ENCODE results near the gene A4GALT.

Gene A4GALT

GRCh38 chr22:42700901-42701300, 19.8 kb downstream of the A4GALT start:
- DNase-seq, result no peak

DNA sequence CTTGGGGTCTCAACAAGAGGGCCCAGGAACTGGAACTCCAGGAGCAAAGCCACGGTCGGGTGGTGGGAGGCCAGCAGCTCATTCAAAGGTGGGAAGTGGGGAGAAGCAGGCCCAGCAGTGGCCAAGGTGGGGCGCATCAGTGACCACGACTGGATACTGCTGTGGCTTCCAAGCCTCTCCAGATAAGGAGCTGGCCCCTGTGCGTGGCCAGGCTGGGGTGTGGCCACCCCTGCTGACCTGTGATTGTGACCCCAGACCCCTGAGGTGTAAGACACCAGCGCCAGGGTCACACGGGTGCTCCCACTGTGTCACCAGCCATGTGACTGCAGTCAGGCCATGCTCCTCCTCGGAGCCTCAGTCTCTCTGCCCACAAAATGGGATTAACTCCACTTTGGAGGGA, 20.3 kb downstream of the A4GALT start:
- DNase-seq, result no peak

GRCh38 chr22:42699976-42700352, 20.7 kb downstream of the A4GALT start:
- no peak for DNase-seq

- no peak for DNase-seq
These were observed 21.2 kb downstream of the A4GALT start for GRCh38 chr22:42699281-42699975.

DNA sequence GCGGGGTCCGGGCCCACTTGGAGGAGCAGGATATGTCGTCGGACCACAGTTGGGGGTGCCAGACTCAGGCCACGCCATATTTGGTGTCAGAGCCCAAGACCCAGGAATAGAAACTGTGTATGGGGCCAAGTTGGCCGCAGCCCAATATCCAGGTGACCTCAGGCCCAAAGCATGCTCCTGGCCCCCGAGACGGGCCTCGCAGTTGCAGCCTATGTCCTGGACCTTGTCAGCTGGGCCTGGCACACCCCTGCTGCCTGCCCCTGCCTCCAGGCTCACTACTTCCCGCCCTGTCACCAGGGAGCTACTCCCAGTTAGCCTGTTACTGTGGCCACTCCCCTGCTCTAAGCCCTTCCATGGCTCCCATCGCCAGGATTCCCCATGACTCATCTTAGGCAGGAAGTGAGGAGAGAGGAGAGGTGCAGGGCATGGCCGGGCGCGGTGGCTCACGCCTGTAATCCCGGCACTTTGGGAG, 23.1 kb downstream of the A4GALT start:
- DNase-seq, result no peak

DNA sequence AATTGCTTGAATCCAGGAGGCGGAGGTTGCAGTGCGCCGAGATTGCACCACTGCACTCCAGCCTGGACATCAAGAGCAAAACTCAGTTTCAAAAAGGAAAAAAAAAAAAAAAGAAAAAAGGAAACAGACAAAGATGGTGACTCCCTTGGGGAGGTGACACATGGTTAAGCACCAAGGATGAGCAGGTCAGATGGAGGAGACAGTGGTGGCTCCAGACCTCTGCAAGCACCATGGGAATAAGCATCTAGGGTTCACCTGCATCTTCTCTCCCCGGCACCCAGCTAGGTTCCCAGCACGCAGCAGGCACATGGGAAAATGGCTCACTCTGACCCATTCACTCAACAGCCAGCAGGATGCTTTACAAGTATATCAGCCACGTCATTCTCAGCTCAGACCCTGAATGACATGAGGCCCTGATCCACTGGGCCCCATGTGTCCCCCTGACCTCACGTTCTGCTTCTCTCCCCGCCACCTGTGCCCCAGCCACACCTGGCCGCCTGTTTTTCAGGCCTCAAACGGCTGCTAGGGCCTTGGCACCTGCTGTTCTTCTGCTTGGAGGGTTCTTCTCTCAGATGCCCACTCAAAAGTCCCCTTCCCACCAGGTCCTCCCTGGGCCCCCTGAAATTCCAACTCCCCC, 24.2 kb downstream of the A4GALT start:
- DNase-seq, result no peak

- no peak for DNase-seq
These were observed 25.4 kb downstream of the A4GALT start for GRCh38 chr22:42695294-42695693.

- no peak for DNase-seq
These were observed 26.6 kb downstream of the A4GALT start for GRCh38 chr22:42693763-42694683.

- DNase-seq, result no peak
These were observed 27.5 kb downstream of the A4GALT start for GRCh38 chr22:42693055-42693762.

DNA sequence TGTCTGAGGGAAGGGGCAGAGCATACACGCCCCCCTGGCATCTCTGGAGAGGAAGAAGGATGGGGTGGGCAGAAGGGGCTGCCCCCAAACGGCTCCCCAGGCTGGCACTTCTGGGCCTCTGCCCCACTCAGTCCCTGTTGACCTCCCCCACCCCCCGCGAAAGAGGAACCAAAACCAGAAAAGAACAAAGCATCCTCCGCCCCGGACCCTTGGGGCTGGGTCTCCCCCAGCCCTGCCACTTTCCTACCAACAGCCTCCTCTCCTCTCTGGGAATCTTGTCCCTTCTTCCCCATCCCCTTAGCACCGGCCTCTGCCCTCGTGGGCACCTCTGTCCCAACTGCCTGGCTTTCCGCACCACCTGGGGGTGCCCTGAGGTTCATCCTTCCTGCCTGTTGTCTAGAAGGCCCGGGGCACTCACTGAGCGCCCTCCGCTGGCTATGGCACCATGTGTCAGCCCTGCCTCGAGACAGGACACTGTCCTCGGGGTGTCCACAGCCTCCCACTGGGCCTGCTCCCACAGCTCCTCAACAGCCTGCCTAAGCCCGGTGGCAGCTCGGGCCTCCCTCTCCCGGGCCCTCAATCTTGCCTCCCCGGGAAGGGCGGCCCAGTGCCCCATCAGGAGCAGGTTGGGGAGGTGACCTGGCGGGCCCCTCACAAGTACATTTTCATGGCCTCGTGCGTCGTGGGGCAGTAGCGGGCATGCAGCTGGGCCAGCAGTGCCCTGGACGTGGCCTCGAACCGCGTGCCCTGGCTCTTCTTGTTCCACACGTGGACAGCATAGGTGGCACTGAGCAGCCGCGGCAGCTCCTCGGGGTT, 28.2 kb downstream of the A4GALT start:
- no peak for DNase-seq

- no peak for DNase-seq
These were observed 29.2 kb downstream of the A4GALT start for GRCh38 chr22:42691440-42691839.

GRCh38 chr22:42688241-42689211, 32.1 kb downstream of the A4GALT start:
- no peak for DNase-seq

- no peak for DNase-seq
These were observed 33.7 kb downstream of the A4GALT start for GRCh38 chr22:42686756-42687491.

- no peak for DNase-seq
These were observed 34.6 kb downstream of the A4GALT start for GRCh38 chr22:42685941-42686653.

- DNase-seq, result no peak
These were observed 36.0 kb downstream of the A4GALT start for GRCh38 chr22:42684462-42685195.

DNA sequence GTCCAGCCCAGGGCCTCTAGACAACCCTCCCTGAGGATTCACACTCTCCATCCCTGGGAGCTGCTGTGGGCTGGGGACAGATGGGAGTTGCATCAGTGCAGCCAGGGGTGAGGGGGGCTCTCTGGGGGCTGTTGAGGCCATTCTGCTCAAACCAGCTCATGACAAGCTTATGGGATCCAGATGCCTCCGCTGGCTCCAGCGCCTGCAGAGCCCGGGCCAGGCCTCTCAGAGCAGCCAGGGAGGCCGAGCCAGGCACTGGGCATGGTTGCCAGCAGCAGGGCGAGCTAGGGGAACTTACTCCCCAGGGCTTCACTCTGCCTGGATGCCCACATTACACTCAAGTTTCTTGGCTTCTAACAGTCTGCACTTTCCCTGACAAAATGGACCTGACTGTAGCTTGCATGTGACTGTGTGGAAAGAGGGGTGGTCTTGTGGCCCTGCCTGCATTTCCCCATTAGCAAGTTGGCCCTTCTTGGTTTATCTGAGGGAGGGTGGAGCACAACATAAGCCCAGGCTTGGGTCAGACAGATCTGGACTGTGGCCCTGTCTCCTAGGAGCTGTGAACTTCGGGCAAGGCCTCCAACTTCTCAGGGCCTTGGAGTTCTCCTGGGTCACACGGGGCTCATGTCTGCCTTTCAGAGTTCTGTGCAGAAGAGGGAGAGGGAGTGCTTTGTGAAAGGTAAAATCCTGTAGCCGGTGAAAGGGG, 36.9 kb downstream of the A4GALT start:
- no peak for DNase-seq

GRCh38 chr22:42682113-42682851, 38.4 kb downstream of the A4GALT start:
- DNase-seq, result no peak

Measured in AML-193 (cell line).